GM18873 (cell line): ENCODE measurements around the gene BTG2.

Experiments used
- ATAC-seq: cut with Tn5 transposase; IDR thresholded peaks from one replicate; pipeline ENCODE4 v1.9.1; 2021; ENCODE audit warnings: mild to moderate bottlenecking, moderate library complexity, moderate number of reproducible peaks; ENCODE audit not compliant: unreplicated experiment, low FRiP score

BTG2 gene

GRCh38 chr1:203275656-203276272 lies 29.6 kb upstream of the BTG2 start:
- ATAC-seq, result no peak

DNA sequence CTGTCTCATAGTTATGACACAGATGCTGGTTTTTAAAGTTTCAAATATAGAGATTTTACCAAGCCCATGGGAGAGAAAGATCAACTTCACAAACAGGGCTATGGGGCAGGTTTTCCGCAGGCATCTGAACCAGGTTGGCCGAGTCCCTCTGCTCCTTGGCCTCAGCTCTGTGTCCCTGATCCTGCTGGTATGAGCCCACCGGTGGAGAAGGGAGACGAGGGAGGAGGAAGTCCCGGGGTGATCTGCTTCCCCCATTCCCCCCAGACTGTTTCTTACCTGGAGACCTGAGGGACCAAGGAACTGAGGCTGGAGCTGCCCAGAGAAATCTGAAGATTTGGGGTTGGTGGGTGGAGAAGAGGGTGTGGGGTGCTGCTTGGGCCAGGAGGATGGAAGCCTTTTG lies 28.9 kb upstream of the BTG2 start:
- no peak for ATAC-seq

DNA sequence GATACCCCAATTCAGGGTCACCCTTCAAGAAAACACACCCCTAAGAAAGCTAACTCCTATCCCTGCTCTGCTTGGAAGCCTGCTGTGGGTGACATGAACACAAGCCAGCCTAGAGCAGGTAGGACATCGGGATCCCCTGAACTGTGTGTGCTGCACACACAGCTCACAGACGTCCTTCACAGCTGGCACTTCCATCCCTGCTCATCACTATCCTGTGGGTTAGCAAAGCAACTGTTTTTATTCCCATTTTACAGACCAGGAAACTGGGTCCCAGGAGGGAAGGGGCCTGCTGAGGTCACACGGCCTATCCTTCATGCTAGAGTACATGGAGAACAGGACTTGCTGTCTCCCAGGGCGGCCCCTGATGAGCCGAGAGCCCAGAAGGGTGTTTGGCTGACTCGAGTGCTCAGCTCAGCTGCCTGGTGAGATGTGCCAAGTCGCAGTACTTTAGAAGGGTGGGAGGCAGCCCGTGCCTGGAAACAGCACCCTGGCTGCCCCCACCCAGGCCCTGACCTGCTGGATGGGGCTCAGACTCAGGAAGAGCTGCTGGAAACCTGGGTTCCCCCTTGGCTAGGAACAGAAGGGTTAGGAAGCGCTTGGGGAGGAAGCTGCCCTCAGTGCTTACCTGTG lies 28.3 kb upstream of the BTG2 start:
- no peak for ATAC-seq

DNA sequence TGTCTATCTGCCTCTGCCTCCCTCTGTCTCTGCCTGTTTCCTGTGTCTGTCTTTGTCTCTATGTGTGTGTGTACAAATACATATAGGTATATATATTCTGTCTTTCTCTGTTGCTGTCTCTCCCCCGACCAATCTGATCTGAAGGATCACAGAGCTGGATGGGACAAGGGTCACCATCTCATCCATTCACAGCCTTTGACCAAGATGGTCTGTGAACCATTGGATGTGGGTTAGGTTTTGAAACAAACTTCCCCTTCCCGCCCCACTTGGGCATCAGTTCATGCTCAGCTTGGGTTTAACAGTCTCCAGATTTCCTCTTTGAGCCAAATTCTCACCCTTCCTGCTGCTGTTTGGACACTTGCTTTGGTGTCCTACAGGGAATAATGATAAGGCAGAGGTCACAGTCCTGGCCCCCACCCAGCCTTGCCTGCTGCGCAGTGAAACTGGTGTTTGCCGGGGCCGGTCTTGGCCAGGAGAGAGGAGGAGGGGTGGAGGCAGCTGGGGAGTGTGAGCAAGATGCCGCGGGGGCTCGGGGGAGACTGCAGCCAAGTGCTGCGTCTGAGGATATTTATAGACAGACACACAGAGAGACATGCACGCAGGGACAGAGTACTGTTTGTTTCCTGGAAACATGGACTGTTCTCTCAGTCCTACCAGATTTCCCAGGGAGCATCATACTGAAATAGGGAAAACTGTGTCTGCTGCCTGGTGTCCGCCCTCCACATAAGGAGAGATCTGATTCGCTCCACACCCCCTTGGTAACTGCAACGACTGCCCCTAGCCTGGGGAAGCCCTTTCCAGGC lies 27.0 kb upstream of the BTG2 start:
- no peak for ATAC-seq

- no peak for ATAC-seq
Observed at GRCh38 chr1:203278885-203279406, 26.4 kb upstream of the BTG2 start.

DNA sequence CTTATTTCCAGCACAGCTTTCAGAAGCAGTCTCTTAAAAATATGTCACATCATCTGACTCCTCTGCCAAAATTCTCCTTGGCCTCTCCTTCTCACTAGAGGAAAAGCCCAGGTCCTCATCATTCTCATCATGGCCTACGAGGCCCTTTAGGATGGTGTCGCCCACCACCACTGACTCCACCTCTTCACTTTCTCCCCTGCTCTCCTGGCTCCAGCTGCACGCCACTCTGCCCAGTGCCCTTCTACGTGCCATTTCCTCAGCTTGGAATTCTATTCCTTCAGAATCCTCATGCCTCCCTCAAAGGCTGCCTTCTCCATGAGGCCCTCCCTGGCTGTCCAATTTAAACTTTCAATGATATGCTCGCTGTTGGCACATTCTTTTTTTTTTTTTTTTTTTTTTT lies 25.3 kb upstream of the BTG2 start:
- no peak for ATAC-seq

- no peak for ATAC-seq
Observed at GRCh38 chr1:203281033-203281432, 24.3 kb upstream of the BTG2 start.

DNA sequence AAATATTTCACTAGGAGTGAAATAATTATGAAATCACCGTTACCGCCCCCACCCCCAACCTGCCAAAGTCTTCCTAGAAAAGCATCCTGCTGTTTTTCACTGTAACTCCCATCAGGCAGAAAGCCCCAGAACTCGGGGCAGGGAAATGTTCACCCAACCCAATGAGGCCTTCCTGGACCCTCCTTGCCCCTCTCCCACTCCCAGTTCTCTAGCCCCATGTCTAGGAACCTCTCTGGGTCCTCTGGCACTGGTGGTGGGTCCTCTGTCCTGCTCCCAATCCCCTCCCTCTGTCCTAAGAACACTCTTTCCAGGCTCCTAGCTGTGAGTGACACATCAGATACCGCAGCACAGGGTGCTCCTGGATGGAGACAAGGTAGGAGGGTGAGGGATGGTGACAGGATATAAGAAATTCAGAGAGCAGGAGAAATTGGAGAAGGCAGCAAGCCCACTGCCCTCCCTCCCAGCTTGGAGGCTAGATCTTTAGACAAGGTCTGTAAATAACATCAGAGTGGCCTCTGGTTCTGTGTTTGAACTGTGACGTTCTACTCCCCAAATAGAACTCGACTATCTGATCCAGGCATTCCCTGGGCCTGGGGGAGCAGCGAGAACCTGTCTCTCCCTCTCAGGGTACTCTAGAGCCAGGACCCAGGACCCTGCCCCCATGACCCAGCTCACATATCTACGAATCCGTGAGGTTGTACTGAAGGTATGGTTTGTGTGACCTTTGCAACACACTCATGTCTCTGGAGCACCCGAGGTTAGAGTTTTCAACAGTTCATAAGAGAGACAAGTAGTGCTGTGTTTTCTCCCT lies 23.3 kb upstream of the BTG2 start:
- no peak for ATAC-seq

DNA sequence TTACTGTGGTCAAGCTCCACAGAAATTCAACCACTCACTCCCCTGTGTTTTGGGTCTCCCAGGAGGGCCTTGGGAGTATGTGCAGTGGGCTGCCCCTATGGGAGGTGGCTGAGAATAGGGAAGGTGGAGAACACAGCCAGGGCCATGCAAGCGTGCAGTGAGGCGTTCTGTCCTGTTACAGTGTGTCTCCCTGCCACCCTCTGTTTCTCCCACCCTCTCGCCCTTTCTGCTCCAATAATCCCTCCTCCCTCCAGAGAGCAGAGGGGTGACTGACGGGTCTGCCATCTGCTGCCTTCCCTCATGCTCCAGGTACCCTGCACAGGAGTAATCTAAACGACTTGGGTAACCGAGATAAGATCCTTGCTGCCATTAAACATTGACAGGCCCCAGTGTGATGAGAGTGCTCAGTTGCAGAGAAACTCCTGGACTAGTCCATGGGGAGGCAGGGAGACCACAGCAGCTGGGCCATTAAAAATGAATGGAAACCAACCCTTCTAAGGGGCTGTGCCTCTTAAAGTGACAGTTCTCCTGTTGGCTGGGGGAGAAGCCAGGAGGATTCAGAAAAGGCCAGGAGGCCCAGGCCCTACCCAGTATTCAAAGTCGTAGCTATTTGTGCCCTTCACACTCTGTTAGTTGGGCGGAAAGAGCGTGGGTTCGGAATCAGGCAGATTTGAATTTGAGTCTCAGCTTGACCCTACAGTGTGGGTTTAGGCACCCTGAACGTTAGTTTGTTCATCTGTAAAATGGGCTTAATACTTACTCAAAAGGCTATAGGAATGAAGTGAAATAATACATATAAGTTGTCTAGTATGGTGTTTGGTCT lies 22.4 kb upstream of the BTG2 start:
- no peak for ATAC-seq

- no peak for ATAC-seq
Observed at GRCh38 chr1:203283597-203283996, 21.7 kb upstream of the BTG2 start.

DNA sequence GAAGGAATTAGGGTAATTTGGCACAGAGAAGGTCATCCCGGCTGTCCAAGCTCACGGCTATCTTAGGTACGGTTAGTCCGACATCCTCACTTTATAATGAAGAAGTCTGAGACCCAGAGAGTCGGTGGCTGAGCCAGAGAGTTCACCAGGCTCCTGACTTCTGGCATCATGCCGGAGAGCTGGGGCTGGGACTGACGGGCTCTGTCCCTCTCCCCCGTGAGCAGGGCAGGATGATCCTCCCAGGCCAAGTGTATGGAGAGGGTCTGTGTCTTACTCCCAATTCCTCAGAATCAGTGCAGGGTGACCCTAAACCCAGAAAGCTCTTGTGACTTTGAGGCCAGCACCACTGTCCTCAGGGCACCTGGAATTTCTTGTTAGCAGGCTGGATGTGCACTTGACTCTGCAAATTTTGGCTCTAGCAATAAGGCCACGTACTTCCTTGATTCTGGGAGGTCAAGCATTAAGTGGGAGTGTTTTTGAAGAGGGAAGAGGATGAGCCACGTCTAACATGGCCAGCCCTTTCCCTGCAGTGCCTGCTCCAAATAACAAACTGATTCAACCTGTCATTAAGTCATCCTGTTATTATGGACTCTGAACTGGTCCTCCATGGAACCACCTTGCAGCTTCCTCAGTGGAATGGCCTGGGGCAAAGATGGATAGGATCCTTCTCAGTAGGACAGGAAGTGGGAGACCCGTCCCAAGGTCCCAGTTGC lies 20.8 kb upstream of the BTG2 start:
- ATAC-seq, result no peak

GRCh38 chr1:203286161-203286984 lies 18.9 kb upstream of the BTG2 start:
- ATAC-seq, result no peak

DNA sequence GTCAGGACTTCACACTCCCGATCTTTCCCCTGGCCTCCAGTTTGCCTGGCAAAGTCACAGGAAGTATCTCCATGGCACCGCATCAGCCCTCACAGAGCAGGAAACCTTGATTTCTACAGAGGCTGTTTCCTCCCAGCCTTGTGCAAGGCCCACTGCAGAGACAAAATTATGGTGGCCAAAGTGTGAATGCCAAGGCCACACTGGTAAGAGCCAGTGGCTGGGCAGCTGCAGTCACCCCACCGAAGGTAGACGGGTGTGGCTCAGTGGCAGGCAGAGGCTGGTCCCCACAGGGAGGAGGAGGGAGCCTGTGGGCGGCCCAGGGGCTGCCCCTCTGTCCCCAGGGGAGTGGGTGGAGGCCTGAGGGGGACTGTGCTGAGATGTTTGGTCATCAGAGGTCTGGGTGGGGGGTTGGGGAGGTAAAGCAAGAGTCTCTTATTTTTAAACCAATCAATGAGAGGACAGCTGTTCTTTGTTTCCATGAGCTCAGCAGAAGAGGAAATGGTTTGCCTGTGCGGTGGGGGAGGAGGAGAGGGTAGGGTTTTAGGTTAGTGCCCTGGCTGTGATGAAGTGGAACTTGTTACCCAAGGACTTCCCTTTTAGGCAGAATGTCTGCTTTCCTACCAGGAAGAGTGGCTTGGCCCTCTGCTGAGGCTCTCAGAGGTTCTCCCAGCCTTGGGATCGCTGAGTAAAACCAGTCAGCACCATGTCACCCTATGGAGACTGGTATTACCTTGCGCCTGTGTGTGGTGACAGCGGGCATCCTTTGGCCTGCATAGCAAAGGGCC lies 18.0 kb upstream of the BTG2 start:
- peak; percentile 39 for ATAC-seq

DNA sequence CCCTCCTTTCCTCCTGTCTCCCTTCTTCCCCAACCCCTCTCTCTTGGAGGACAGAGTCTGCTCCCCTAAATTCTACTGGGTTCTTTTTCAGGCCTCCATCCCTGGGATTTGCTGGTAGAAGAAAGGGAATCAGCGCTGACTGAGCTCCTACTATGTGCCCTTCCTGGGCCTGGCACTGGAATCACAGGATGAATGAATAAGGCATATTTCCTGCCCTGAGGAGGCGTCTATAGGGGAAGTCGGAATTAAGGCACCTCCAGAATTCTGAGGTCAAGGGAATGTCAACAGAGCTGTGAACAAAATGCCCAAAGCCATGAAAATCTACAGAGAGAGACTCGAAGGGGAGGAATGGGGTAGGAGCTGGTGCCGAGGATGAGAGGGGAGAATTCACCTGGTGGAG lies 17.4 kb upstream of the BTG2 start:
- no peak for ATAC-seq

DNA sequence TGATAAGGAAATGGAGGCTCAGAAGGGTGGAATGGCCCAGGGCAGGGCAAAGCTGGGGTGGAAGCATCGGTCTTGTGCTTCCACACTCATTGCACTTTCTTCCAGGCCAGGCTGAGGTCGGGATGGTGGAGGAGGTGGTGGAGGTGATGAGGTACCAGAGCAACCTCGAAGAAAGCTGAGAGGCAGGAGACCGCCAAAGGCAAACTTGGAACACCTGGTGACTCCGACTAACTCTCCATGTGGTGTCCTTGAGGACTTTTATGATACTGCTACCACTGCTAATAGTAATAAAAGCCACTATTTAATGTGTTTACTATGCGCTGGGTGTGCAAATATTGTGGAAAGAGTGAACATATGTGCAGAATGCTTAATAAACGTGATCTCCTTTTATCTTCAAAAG lies 16.9 kb upstream of the BTG2 start:
- ATAC-seq, result no peak

GRCh38 chr1:203289281-203289981 lies 15.9 kb upstream of the BTG2 start:
- ATAC-seq, result peak; percentile 48

DNA sequence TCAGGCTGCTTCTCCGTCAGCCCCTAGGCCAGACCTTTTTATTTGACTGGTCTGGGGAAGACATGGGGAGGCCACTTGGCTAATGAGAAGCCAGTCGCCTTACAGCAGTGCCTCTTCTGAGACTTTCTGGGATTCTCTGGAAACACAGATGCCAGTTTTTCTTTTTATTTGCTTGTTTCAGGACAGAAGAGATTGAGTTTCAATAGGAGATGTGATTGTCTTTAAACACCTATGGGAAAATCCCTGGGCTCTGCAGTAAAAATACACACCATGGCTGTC lies 15.4 kb upstream of the BTG2 start:
- ATAC-seq, result no peak
